GM19463 (cell line): ENCODE measurements around the gene PREPL.

Experiments
- ATAC-seq: cut with Tn5 transposase; IDR thresholded peaks from one replicate; pipeline ENCODE4 v1.9.1; 2021; ENCODE audit warnings: mild to moderate bottlenecking, moderate library complexity; ENCODE audit not compliant: unreplicated experiment

PREPL gene

GRCh38 chr2:44296653-44297052 is 64.6 kb downstream of the PREPL start:
- no peak for ATAC-seq

- no peak for ATAC-seq
Measured at GRCh38 chr2:44295633-44296359, 65.5 kb downstream of the PREPL start.

- ATAC-seq: no peak
Measured at GRCh38 chr2:44295113-44295512, 66.2 kb downstream of the PREPL start.

- ATAC-seq: no peak
Measured at GRCh38 chr2:44291281-44292248, 69.7 kb downstream of the PREPL start.

GRCh38 chr2:44290261-44290660 is 71.0 kb downstream of the PREPL start:
- ATAC-seq: no peak

- no peak for ATAC-seq
Measured at GRCh38 chr2:44286884-44287638, 74.2 kb downstream of the PREPL start.

- no peak for ATAC-seq
Measured at GRCh38 chr2:44286119-44286883, 75.0 kb downstream of the PREPL start.

- ATAC-seq: no peak
Measured at GRCh38 chr2:44285174-44285573, 76.1 kb downstream of the PREPL start.

- ATAC-seq: no peak
Measured at GRCh38 chr2:44283116-44283666, 78.1 kb downstream of the PREPL start.

- ATAC-seq: no peak
Measured at GRCh38 chr2:44280869-44281268, 80.4 kb downstream of the PREPL start.

- no peak for ATAC-seq
Measured at GRCh38 chr2:44277541-44277940, 83.8 kb downstream of the PREPL start.

- no peak for ATAC-seq
Measured at GRCh38 chr2:44275927-44276303, 85.4 kb downstream of the PREPL start.

GRCh38 chr2:44273596-44273995 is 87.7 kb downstream of the PREPL start:
- no peak for ATAC-seq

GRCh38 chr2:44273076-44273475 is 88.2 kb downstream of the PREPL start:
- ATAC-seq: no peak

GRCh38 chr2:44271296-44271695 is 90.0 kb downstream of the PREPL start:
- no peak for ATAC-seq

- ATAC-seq: no peak
Measured at GRCh38 chr2:44269831-44270230, 91.5 kb downstream of the PREPL start.

GRCh38 chr2:44267796-44268648 is 93.3 kb downstream of the PREPL start:
- no peak for ATAC-seq
